ENCODE results near the gene EMILIN1. TPM values are rescaled to one million over a fixed set of nuclear protein-coding genes. Genes with fewer than 3 reads are reported as not detected.

The EMILIN1 gene
- total RNA-seq, result 137 and 184 TPM in 2 replicates

GRCh38 chr2:27078267-27079194 lies at the start of gene EMILIN1:
Gene EMILIN1 (plus strand): TSS chr2:27078615. CDS start chr2:27079066, 451 bp downstream.

GRCh38 chr2:27032495-27033252 lies 45.7 kb upstream of the EMILIN1 start, which contains the start of gene TMEM214:
Gene TMEM214 (plus strand): TSS chr2:27032965. CDS start chr2:27033016, 51 bp downstream.

GRCh38 chr2:27050996-27051901 lies 27.2 kb upstream of the EMILIN1 start, which contains the start of gene AGBL5:
Gene AGBL5 (plus strand): TSS chr2:27051668. CDS start chr2:27052959, 1,291 bp downstream.

GRCh38 chr2:27071277-27071989 lies 7.0 kb upstream of the EMILIN1 start, which contains the start of gene OST4:
Gene OST4 (minus strand): TSS chr2:27071654.

GRCh38 chr2:27086724-27087593 lies 8.5 kb downstream of the EMILIN1 start, which contains the start of gene KHK:
Gene KHK (plus strand): TSS chr2:27086772. CDS start chr2:27087260, 488 bp downstream.

GRCh38 chr2:27118525-27119329 lies 40.3 kb downstream of the EMILIN1 start, which contains the start of gene CGREF1:
Gene CGREF1 (minus strand): TSS chr2:27119128. CDS start chr2:27104366, 14,762 bp downstream.

GRCh38 chr2:27123302-27124150 lies 45.1 kb downstream of the EMILIN1 start, which contains the start of gene ABHD1:
Gene ABHD1 (plus strand): TSS chr2:27123815. CDS start chr2:27123949, 134 bp downstream.

GRCh38 chr2:27133905-27134780 lies 55.7 kb downstream of the EMILIN1 start, which contains the start of gene PREB:
Gene PREB (minus strand): TSS chr2:27134636. CDS start chr2:27134421, 215 bp downstream.

Other genes starting within 250 kb of the EMILIN1 start
- gene DPYSL5, start 230.5 kb upstream of the EMILIN1 start, total RNA-seq, result under 0.01 TPM in 1 of 2 replicates, not detected in the other
- gene MAPRE3, start 108.0 kb upstream of the EMILIN1 start, total RNA-seq, result 2.8 and 2.9 TPM in 2 replicates
- gene TMEM214, start 45.6 kb upstream of the EMILIN1 start, total RNA-seq, result 16.3 and 23.1 TPM in 2 replicates
- gene AGBL5, start 26.9 kb upstream of the EMILIN1 start, total RNA-seq, result 14.9 and 19.7 TPM in 2 replicates
- gene OST4, start 7.0 kb upstream of the EMILIN1 start, total RNA-seq, result 560 and 905 TPM in 2 replicates
- 0.56 and 0.96 TPM in 2 replicates for gene KHK, start 8.2 kb downstream of the EMILIN1 start, total RNA-seq
- 5.0 and 14.9 TPM in 2 replicates for gene CGREF1, start 40.5 kb downstream of the EMILIN1 start, total RNA-seq
- gene ABHD1, start 45.2 kb downstream of the EMILIN1 start, total RNA-seq, result under 0.01 and 0.28 TPM in 2 replicates
- gene PREB, start 56.0 kb downstream of the EMILIN1 start, total RNA-seq, result 44.5 and 53.3 TPM in 2 replicates
- not detected in 2 replicates for gene PRR30, start 60.8 kb downstream of the EMILIN1 start, total RNA-seq
- gene TCF23, start 70.4 kb downstream of the EMILIN1 start, total RNA-seq, result not detected in 2 replicates
- 136 and 240 TPM in 2 replicates for gene ATRAID, start 133.4 kb downstream of the EMILIN1 start, total RNA-seq
- 14.9 and 30.3 TPM in 2 replicates for gene SLC5A6, start 133.7 kb downstream of the EMILIN1 start, total RNA-seq
- 22.6 and 47.9 TPM in 2 replicates for gene CAD, start 138.8 kb downstream of the EMILIN1 start, total RNA-seq
- gene SLC30A3, start 184.4 kb downstream of the EMILIN1 start, total RNA-seq, result under 0.01 and 0.19 TPM in 2 replicates
- not detected in 2 replicates for gene DNAJC5G, start 196.8 kb downstream of the EMILIN1 start, total RNA-seq
- gene TRIM54, start 203.8 kb downstream of the EMILIN1 start, total RNA-seq, result under 0.01 TPM in 1 of 2 replicates, not detected in the other
- 0.38 and 1.1 TPM in 2 replicates for gene UCN, start 229.8 kb downstream of the EMILIN1 start, total RNA-seq
- gene MPV17, start 244.5 kb downstream of the EMILIN1 start, total RNA-seq, result 56.2 and 77.5 TPM in 2 replicates

Data from regular cardiac myocyte (primary cell).